NCI-H748 treated with DMSO at 0.1 percent for 48 hours (cell line): ENCODE measurements around the gene TYW1.
A peak's percentile ranks its signal among the peaks of the same experiment; 100 is the strongest.
"Not testable (repeated sequence)": the region's sequence is repeated elsewhere in the genome, so short reads cannot be mapped to it uniquely, and the experiment has no call there.

ENCODE experiments used
- DNase-seq: peaks from one replicate; lab custom pipeline; 2025; lab: John Stamatoyannopoulos, UW

The TYW1 gene

DNA sequence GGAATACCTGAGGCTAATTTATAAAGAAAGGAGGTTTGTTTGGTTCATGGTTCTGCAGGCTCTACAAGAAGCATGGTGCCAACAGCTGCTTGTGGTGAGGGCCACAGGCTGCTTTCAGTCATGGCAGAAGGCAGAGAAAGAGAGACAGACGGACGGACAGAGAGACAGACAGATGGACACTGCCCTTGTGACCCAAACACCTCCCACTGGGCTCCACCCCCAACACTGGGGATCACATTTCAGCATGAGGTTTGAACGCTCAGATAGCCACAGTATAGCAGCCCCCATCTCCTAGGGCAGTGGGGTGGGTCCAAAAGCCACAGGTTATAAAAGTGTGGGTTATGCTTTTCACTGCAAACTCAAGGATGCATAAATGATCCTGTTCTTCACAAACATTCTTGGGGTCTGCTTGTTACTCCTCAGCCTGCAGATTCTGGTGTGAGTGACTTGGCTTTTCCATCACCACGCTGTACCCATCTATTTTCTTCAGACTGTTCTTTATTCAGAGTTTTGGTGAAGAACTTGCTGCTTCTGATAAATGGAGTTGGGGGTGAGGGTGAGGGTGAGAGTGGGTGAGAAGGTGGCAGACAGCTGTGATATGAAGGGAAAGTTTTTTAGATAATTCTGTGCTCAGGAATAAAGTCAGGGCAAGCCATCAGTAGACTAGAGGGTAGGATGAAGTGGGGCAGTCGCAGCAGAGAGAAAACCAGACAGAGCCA, 194.5 kb downstream of the TYW1 start:
- not testable (repeated sequence) for DNase-seq

DNA sequence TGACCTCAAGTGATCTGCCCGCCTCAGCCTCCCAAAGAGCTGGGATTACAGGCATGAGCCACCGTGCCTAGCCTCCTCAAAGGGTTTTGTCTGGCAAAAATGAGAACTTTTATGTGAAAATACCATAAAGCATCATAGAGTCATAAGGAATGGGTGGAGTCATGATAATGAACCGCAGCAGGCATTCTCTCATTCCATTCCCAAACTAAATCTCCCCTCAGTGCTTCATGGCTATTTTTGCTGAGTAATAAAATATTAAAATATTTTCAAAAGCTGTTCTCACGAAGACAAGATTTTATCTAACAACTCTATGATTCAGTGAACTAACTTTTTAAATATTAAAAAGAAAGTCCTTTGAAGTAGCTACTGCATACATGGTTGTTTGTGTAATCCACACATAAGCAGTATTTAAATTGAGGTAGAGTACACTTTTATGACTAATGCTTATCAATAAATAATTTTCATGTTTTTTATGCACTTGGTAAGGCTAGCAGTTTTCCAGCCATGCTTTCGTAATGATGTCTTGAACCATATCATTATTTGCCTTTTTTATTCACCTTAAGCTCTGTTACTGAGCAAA, 195.6 kb downstream of the TYW1 start:
- DNase-seq, result not testable (repeated sequence)

DNA sequence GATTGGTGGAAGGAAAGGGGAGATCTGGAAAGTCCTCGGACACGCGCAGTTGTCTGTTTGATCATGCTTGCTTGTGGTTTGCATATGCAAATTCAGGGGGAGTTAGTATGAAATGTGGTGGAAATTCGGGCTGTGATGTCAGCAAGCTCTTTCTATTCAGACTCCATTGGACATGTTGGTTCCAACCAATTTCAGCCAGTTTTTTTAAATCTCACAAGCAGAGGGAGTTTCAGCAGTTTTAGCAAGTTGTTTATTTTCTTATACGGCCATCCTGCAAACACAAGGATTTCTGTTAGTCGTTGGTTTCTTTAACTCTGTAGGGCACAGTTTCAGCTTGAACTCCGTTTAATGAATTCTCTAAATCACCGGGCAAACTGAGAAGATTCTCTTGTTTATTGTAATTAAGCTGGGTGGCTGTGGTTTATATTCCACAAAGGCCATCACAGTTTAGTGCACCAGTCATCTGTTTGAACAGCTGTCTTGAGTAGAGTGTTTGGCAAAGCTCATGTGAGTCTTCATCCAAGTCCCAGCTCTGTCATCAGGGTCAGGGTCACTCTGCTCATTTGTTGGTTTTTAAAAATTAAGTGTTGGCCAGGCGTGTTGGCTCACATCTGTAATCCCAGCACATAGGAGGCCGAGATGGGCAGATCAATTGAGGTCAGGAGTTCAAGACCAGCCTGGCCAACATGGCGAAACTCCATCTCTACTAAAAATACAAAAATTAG, 196.4 kb downstream of the TYW1 start:
- DNase-seq, result peak; percentile 82

DNA sequence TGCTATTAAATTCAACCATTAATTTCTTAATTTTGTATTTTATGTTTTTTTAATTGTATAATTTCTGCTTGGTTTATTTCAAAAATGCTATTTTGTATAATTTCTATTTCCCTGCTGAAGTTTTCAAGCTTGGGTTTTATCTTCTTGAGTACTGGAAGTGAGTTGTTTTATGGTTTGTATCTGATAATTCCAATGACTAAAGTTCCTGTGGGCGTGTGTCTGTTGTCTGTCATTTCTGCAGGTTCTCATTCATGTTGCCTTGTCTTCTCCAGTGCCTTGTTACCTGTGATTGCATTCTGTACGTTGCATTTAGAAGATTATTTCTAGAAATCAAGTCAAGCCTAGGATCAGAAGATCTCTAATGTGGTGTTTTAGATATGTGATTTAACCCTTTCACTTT, 199.5 kb downstream of the TYW1 start:
- not testable (repeated sequence) for DNase-seq

DNA sequence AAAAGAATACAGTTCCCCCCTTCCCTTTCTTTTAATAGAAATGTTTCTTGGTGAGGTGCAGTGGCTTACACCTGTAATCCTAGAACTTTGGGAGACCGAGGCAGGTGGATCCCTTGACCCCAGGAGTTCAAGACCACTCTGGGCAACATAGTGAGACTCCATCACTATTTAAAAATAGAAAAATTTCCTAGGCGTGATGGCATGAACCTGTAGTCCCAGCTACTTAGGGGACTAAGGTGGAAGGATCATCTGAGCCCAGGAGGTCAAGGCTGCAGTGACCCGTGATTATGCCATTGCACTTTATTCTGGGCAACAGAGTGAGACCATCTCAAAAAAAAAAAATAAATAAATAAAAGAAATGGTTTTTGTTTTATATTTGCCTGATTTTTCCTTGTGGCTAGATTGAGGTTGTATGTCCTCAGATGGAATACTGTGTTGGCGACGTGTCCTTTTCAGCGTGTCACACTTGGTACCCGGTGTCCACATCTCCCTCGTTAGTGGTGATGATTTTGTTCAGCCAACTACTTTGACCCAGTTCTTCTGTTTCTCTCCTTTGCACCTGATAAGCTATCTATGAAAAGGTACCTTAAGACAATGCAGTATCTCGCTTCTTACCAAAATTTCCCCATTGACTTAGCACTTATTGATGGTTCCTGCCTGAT, 202.4 kb downstream of the TYW1 start:
- DNase-seq, result not testable (repeated sequence)

DNA sequence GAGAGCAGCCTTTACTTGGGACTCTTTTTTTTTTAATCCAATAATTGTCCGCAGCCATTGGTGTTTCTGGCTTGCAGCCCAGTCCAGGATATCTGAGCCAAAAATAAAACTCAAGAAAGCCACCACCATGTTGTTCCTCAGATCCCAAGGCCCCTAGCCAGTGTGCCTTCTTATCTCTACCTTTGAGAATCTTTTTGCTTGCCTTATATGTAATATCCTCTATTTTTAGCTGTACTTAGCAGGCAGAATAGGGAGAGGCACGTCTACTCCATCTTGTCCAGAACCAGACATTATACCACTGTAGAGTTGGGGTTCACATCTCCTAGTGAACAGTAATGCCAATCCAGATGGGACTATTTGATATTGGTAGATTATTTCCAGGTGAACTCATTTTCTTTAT, 209.1 kb downstream of the TYW1 start:
- not testable (repeated sequence) for DNase-seq

DNA sequence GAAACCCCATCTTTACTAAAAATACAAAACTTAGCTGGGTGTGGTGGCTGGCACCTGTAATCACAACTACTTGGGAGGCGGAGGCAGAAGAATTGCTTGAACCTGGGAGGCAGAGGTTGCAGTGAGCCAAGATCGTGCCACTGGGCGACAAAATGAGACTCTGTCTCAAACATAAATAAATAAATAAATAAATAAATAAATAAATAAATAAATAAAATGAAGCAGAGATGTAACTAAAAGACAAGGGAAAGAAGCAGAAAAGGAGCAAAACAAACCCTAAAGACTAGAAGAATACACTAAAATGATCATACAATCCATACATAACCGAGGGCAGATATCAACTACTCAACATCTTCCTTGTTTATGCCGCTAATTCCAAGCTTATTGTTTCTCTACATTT, 209.8 kb downstream of the TYW1 start:
- no peak for DNase-seq

DNA sequence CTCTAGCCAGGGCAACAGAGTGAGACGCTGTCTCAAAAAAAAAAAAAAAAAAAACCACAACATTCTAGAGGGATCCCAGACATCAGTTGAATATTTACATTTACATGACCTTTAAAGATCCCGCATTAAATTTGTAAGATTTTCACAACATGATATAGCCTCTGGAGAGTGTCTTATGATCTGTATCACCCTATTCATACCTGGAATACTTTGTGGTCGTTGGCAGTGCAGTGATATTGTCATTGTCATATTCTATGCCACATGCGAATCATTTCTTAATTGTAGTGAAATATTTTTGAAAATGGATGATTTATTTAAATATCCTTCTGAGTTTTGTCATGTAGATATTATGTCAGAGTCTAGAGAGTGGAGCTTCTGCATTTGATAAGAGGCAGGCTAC, 212.0 kb downstream of the TYW1 start:
- not testable (repeated sequence) for DNase-seq

DNA sequence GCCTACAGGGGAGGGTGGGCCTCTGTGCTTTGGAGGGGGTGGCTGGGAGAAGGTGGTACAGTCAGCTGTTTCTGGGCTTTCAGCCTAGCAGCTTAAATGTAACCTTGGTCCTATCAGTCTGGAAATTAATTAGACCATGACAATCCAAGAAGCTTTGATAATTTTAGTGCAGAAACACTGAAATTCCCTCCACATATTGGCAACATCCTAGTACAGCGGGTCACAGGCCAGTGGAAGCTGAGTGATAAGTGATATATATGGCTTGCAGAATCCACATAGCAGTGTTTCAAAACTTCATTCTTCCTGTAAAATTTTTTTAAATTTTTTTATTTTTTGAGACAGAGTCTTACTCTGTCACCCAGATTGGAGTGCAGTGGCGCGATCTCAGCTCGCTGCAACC, 212.6 kb downstream of the TYW1 start:
- DNase-seq, result no peak

DNA sequence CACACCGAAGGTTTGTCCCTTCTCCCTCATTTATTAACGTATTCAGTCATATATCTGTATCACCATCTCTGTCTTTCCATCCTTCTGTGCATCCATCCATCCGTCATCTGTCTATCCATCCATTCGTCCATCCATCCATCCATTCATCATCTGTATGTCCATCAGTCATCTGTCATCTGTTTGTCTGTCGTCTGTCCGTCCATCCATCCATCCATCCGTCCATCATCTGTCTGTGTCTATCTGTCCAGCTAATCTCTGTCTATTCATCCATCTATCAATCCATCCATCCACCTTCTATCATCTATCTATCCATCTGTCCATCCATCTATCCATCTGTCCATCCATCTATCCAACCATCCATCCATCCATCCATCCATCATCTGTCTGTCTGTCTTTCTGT, 213.9 kb downstream of the TYW1 start:
- no peak for DNase-seq

DNA sequence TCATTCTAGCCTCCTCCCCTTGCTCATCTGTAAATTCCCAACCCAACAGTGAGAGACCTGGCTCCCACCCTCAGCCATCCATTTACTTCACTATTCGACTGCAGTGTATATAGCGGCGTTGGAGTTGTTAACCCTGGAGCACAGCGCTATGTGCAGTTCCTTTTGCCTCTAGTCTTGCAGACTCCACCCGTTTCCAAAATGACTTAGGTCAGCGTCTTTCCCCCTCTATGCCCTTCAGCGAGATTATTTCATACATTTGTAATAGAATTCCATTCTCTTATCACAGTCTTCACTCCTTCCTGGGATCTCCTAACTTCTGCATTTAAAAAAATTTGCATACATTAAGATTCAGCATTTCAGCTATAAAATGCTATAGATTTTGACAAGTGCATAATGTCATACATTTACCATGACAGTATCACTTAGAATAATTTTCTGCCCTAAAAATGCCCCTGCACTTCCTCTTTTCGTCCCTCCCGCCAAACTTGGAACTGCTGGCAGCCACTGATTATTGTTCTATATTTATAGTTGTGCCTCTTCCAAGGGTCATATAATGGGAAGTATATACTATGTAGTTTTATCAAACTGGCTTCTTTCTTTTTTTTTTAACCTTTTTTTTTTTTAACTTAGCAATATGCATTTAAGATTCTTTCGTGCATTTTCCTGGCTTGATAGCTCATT, 215.2 kb downstream of the TYW1 start:
- not testable (repeated sequence) for DNase-seq

DNA sequence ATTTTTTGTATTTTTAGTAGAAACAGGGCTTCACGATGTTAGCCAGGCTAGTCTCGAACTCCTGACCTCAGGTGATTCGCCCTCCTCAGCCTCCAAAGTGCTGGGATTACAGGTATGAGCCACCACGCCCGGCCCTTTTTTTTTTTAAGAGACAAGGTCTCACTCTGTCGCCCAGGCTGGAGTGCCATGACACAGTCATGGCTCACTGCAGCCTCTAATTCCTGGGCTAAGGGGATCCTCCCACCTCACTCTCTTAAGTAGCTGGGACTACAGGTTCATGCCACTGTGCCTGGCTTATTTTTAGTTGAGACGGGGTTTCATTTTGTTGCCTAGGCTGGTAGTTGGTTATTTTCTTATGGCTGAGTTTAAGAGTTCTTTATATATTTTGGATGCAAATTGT, 216.4 kb downstream of the TYW1 start:
- not testable (repeated sequence) for DNase-seq

DNA sequence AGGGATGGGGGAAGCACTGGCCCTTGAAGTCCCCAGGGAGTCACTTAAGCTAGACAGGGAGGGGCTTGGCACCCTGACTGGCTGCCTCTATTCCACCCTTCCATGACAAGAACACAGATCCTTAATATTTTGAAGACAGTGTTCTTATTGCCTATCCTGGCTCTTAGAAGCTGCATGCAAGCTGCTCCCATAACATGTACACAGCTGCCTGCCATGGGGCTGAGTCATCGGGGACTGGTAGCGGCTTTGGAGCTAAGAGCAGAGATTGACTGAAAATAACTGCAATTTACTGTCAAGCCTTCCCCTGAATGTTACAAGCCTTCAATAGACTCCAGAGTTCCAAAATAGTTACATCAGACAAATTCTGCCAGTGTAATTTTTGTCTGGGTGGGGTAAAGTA, 226.9 kb downstream of the TYW1 start:
- DNase-seq, result not testable (repeated sequence)

DNA sequence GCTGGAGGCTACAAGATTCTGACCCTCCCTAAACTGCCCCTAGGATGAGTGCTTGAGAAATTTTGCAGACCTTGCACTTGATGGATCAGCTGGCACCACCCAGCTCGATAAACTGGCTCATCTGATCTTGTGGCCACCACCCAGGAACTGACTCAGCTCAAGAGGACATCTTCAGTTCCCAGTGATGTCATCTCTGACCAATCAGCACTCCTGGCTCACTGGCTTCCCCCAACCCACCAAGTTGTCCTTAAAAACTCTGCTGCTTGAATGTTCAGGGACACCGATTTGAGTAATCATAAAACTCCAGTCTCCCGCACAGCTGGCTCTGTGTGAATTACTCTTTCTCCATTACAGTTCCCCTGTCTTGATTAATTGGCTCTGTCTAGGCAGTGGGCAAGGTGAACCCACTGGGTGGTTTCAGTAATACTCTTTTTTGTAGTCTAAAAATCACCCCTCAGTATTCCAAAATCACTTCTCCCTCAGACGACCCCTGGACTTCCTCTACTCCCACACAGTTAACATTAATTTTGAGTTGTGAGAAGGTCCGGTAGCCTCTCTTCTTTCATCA, 229.8 kb downstream of the TYW1 start:
- not testable (repeated sequence) for DNase-seq

DNA sequence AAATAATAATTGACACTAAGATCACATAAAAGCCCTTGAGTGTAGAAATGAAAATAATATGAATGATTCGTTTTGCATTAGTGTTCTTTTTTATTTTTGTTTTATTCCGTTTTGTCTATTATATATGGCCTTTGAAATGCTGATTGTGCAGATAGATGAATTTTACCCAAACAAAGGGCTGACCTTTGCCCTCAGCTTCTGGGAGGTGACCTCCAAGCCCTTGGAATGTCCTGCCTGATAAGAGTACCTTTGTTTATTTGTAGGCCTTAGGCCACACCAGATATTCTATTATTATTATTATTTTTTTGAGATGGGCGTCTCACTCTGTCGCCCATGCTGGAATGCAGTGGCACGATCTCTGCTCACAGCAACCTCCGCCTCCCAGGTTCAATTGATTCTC, 230.3 kb downstream of the TYW1 start:
- DNase-seq, result not testable (repeated sequence)

DNA sequence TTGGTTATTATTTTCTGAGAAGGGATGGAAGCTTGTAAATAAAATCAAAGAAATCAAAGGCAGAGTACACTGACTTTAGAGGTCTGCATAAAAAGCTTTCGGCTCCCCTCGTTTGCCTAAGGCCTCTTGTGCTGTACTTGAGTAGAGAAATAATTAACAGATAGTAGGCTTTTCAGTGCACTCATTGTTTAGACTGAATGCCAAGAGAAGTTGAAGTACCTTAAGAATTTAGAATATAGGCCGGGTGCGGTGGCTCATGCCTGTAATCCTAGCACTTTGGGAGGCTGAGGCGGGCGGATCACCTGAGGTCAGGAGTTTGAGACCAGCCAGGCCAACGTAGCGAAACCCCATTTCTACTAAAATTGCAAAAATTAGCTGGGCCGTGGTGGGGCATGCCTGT, 232.4 kb downstream of the TYW1 start:
- not testable (repeated sequence) for DNase-seq

DNA sequence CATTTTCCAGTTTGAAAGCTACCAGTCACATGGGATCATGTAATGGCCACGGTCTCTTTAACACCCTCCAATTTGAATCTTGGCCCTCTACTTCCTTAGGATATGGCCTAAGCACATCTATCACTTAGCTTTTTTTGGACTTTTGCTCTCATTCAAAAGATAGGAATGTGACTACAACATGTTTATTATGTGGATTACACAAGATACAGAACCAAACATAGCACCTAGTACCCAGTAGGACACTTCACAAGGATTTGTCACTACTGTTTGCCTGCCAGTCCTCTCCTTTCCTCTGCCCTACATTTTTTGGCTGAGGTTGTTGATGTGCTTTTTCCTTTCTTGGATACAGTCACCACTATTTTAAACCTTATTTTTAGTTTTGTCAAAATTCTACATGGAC, 233.4 kb downstream of the TYW1 start:
- DNase-seq, result not testable (repeated sequence)

DNA sequence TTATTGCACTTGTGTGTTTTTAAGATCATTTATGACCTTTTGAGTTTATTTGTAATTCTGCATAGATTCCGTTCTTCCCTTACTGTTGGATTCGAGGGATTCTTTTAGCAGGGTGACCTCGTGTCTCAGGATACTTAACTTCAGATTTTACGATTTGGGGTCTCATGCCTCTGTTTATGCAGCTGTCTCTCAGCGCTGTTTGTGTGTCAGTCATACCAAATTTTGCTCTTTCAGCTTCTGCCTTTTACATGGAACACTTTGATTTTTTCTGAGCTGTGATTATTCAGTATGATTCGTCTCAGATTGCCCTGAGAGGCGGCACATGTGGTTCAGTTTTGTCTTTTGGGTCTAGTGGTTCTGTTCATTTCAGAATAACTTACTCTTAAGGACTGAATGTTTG, 236.9 kb downstream of the TYW1 start:
- DNase-seq, result not testable (repeated sequence)

DNA sequence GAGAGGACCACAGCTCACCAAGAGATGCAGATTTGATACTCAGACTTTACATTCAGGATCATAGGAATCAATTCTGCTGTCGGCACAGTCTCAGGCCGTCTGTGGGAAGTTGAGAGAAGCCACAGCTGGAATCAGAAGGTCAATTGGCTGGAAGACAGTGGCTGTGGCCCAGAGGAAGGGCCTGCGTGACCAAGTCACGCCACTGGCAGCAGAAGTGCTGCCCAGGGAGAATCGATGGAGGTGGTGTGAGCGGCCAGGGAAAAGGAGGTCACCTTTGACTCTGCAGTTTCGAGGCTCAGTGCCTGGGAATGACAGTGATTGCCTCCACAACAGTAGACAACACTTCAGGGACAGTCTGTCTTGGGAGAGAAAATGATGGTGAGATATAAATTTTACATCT, 239.6 kb downstream of the TYW1 start:
- DNase-seq, result not testable (repeated sequence)

DNA sequence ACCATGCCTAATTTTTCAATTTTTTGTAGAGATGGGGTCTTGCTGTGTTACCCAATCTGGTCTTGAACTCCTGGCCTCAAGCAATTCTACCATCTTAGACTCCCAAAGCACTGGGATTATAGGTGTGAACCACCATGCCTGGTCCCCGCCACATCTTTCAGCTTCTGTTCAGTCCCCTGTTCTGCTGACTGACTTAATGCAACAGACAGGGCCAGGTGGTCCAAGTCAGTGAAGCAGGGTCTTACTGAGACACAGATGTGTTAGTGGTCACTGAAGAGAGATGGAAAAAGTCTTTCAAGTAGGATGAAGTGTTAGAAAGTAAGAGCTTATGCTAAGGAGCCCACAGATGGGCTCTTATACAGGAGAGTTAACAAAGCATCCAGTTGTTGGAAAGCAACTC, 246.2 kb downstream of the TYW1 start:
- DNase-seq, result not testable (repeated sequence)

DNA sequence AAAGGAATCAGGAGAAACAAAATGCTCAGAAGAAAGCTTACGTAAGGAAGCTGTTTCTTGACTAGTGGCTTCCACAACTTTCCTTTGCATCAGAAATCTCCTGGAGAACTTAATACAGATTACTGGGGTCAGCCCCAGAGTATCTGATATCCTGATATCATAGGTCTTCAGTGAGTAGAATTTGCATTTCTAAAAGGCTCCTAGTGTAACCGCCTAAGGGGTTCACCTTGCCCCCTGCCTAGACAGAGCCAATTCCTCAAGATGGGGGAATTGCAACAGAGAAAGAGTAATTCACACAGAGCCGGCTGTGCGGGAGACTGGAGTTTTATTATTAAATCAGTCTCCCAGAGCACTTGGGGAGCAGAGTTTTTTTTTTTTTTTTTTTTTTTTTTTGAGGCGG, 251.7 kb downstream of the TYW1 start:
- not testable (repeated sequence) for DNase-seq
